Activated CD4-positive, CD25-positive, alpha-beta regulatory T cell treated with anti-CD3 and anti-CD28 coated beads, Interleukin-2, amount 50 U/mL, for 16 hours (primary cell): ENCODE results near the gene HNRNPM.

Experiments
- DNase-seq: peaks from one replicate; pipeline ENCODE4 v3.0.0-alpha.2; 2020; ENCODE audit warnings: low read depth, low spot score

Gene HNRNPM

GRCh38 chr19:8460516-8461298 is 15.9 kb downstream of the HNRNPM start:
- DNase-seq, result no peak

GRCh38 chr19:8461376-8461775 is 16.6 kb downstream of the HNRNPM start:
- DNase-seq, result no peak

GRCh38 chr19:8461891-8462290 is 17.1 kb downstream of the HNRNPM start:
- DNase-seq, result no peak

- DNase-seq, result no peak
Observed at GRCh38 chr19:8462571-8462970, 17.8 kb downstream of the HNRNPM start.

GRCh38 chr19:8463365-8463764 is 18.6 kb downstream of the HNRNPM start:
- DNase-seq, result no peak

GRCh38 chr19:8466018-8466417 is 21.2 kb downstream of the HNRNPM start:
- no peak for DNase-seq

- DNase-seq, result no peak
Observed at GRCh38 chr19:8468124-8468523, 23.3 kb downstream of the HNRNPM start.

- no peak for DNase-seq
Observed at GRCh38 chr19:8468761-8469373, 24.1 kb downstream of the HNRNPM start.

GRCh38 chr19:8469613-8470368 is 25.0 kb downstream of the HNRNPM start:
- no peak for DNase-seq

GRCh38 chr19:8473648-8474476 is 29.1 kb downstream of the HNRNPM start:
- no peak for DNase-seq

- DNase-seq, result no peak
Observed at GRCh38 chr19:8475005-8475404, 30.2 kb downstream of the HNRNPM start.

- no peak for DNase-seq
Observed at GRCh38 chr19:8476524-8476923, 31.7 kb downstream of the HNRNPM start.

- no peak for DNase-seq
Observed at GRCh38 chr19:8477889-8478288, 33.1 kb downstream of the HNRNPM start.

GRCh38 chr19:8478598-8478997 is 33.8 kb downstream of the HNRNPM start:
- DNase-seq, result no peak

- no peak for DNase-seq
Observed at GRCh38 chr19:8481201-8481600, 36.4 kb downstream of the HNRNPM start.

- DNase-seq, result no peak
Observed at GRCh38 chr19:8481616-8482015, 36.8 kb downstream of the HNRNPM start.

GRCh38 chr19:8482696-8483095 is 37.9 kb downstream of the HNRNPM start:
- DNase-seq, result no peak

GRCh38 chr19:8483165-8483564 is 38.4 kb downstream of the HNRNPM start:
- DNase-seq, result no peak

GRCh38 chr19:8484331-8484894 is 39.6 kb downstream of the HNRNPM start:
- no peak for DNase-seq

GRCh38 chr19:8485561-8486371 is 41.0 kb downstream of the HNRNPM start:
- DNase-seq, result no peak
